H1 (cell line): Measurements from ENCODE around the gene ADSS1. TPM values are rescaled to one million over a fixed set of nuclear protein-coding genes. Genes with fewer than 3 reads are reported as not detected.

ENCODE experiments used
- CBX5 ChIP-seq: fragments of 300-800, 300-1000 bp; sonication (generic); IDR thresholded peaks from 2 replicates; pipeline ENCODE4 v1.7.1; 2016; ENCODE audit warnings: antibody characterized with exemption, low read length, low read depth
- CHD7 ChIP-seq: fragments of 300-600 bp; sonication (generic); IDR thresholded peaks from 2 replicates; pipeline ENCODE4 v1.7.1; 2012; ENCODE audit warnings: low read length, moderate library complexity, mild to moderate bottlenecking, inconsistent platforms; ENCODE audit not compliant: insufficient replicate concordance
- FOSL1 ChIP-seq: IDR thresholded peaks from 2 replicates; pipeline ENCODE4 v1.6.1; 2011; ENCODE audit warnings: mild to moderate bottlenecking, low read depth, low read length, moderate library complexity; ENCODE audit not compliant: insufficient read depth
- GABPA ChIP-seq: IDR thresholded peaks from 2 replicates; pipeline ENCODE4 v1.6.1; 2011; ENCODE audit warnings: mild to moderate bottlenecking, low read length, moderate library complexity, borderline replicate concordance; ENCODE audit not compliant: insufficient read depth
- GTF2F1 ChIP-seq: IDR thresholded peaks from 2 replicates; pipeline ENCODE4 v1.6.1; 2012; ENCODE audit warnings: low read depth, low read length, improper control_type of control experiment, borderline replicate concordance
- POLR2A ChIP-seq, 2 experiments: IDR thresholded peaks; 1 replicate in 1 of 2; 2 replicates in 1 of 2; pipeline ENCODE4 v1.6.1; 2011; ENCODE audit warnings: low read depth in 2 of 2, low read length in 2 of 2, mild to moderate bottlenecking in 2 of 2; ENCODE audit errors: control extremely low read depth in 1 of 2
- RBBP5 ChIP-seq: IDR thresholded peaks from 2 replicates; pipeline ENCODE4 v1.7.1; 2012; ENCODE audit warnings: low read depth, mild to moderate bottlenecking, inconsistent platforms, low read length, moderate library complexity, borderline replicate concordance
- SIRT6 ChIP-seq: IDR thresholded peaks from one replicate; pipeline ENCODE4 v1.7.1; 2012; ENCODE audit warnings: low read length, inconsistent platforms
- SP4 ChIP-seq: IDR thresholded peaks from 2 replicates; pipeline ENCODE4 v1.6.1; 2012; ENCODE audit warnings: low read length, inconsistent platforms
- ZNF274 ChIP-seq: IDR thresholded peaks from 2 replicates; pipeline ENCODE4 v1.7.0; 2012; ENCODE audit warnings: low read length, borderline replicate concordance; ENCODE audit errors: extremely low read depth
- polyA plus RNA-seq, 7 experiments: library from polyadenylated mRNA; depleted of rRNA in 3 of 7; stranded (reverse) in 5 of 7; unstranded in 2 of 7; fragments of >200 nt in 5 of 7; fragments of 200-250 nt in 2 of 7; gene quantifications; 1 replicate in 5 of 7; 2 replicates in 1 of 7; 4 replicates in 1 of 7; pipeline versions ENCODE4 v1.2.1 to v1.2.3, GENCODE V29; 2011 to 2013; ENCODE audit warnings: missing spikeins in 2 of 7, mixed read lengths in 2 of 7
- total RNA-seq: library from RNA; stranded (reverse); fragmentation: NEBNext Ultra II Directional; extraction: Animal tissue kit (Norgen Biotek cat#: 25700); gene quantifications from 2 replicates; pipeline ENCODE4 v1.2.1, GENCODE V29; 2021

ADSS1 gene
- total and polyA plus RNA-seq, 2 of the 8 experiments (the other 6 are each of a cell fraction or from before 2014, with no cell fraction given), result 7.1 to 7.9 TPM

GRCh38 chr14:104768437-104769323, 44.7 kb downstream of the ADSS1 start (continued):
- TF ChIP-seq CHD7 (no peak), GABPA (peak; percentile 54; the same call in 1 of the 2 replicates), RBBP5 (0 out of 2 replicates have a peak, but pooled peaks have one; percentile 47), SP4 (no peak), ZNF274 (no peak), POLR2A (IDR thresholded peaks at IDR 0.05; ENCODE audit: control extremely low read depth in 1 of 2, low read depth in 2 of 2, low read length in 2 of 2) (no peak; a peak in 1 of 3 replicates), GTF2F1 (no peak), CBX5 (no peak), SIRT6 (no peak), FOSL1 (no peak)
